IMR-90 (cell line): ENCODE data around the gene CCNJ. TPM values are rescaled to one million over a fixed set of nuclear protein-coding genes. Genes with fewer than 3 reads are reported as not detected.

ENCODE experiments used
- ATAC-seq: fragments of 200-7000 bp; cut with Tn5 transposase; 2 replicates; pipeline ENCODE4 v1.9.1; 2020; ENCODE audit warnings: low read depth, mild to moderate bottlenecking, moderate library complexity
- BruUV-seq: library from RNA; stranded (reverse); fragments of 400-500 nt; replicated peaks from 2 replicates; lab custom pipeline; 2021; lab: Mats Ljungman, UMichigan
- CTCF ChIA-PET: fragments of 300-600 bp; formaldehyde crosslinking; extraction: SDS; loops from one replicate; lab custom pipeline; 2021; ENCODE audit warnings: antibody characterized with exemption; lab: Yijun Ruan, JAX
- POLR2A ChIA-PET: fragments of 300-600 bp; sonication (Branson Sonifier 250); formaldehyde crosslinking; loops from one replicate; lab custom pipeline; 2022; ENCODE audit warnings: antibody characterized with exemption; ENCODE audit not compliant: unreplicated experiment; lab: Charles Lee
- DNase-seq: peaks from one replicate; pipeline ENCODE4 v3.0.0; 2013
- H2AFZ ChIP-seq: replicated peaks from 2 replicates; pipeline ENCODE3; 2013; ENCODE audit warnings: low read length, mild to moderate bottlenecking; ENCODE audit not compliant: poor library complexity
- H2AK5ac ChIP-seq: 2 replicates; pipeline ENCODE4 v1.6.1; 2013; ENCODE audit warnings: low read depth, low read length, inconsistent platforms
- H2AK9ac ChIP-seq: replicated peaks from 2 replicates; pipeline ENCODE3; 2013; ENCODE audit warnings: mild to moderate bottlenecking, low read depth, low read length, moderate library complexity; ENCODE audit not compliant: poor library complexity
- H2BK120ac ChIP-seq: 2 replicates; pipeline ENCODE4 v1.6.1; 2013; ENCODE audit warnings: low read depth, low read length, inconsistent platforms
- H2BK15ac ChIP-seq: 3 replicates; pipeline ENCODE4 v1.6.1; 2013; ENCODE audit warnings: low read depth, low read length, inconsistent platforms
- H2BK20ac ChIP-seq: 2 replicates; pipeline ENCODE4 v1.6.1; 2013; ENCODE audit warnings: low read depth, mild to moderate bottlenecking, inconsistent platforms, low read length, moderate library complexity
- H2BK5ac ChIP-seq: 2 replicates; pipeline ENCODE4 v1.6.1; 2013; ENCODE audit warnings: mild to moderate bottlenecking, low read depth, low read length, inconsistent platforms; ENCODE audit not compliant: poor library complexity, severe bottlenecking
- H3K14ac ChIP-seq: replicated peaks from 2 replicates; pipeline ENCODE4 v1.6.1; 2013; ENCODE audit warnings: low read depth, low read length, inconsistent platforms
- H3K18ac ChIP-seq: 2 replicates; pipeline ENCODE4 v1.6.1; 2013; ENCODE audit warnings: low read depth, low read length, control low read depth
- H3K23ac ChIP-seq: 2 replicates; pipeline ENCODE4 v1.6.1; 2013; ENCODE audit warnings: low read depth, low read length, inconsistent platforms
- H3K27ac ChIP-seq: 2 replicates; pipeline ENCODE4 v1.5.1; 2013; ENCODE audit warnings: mild to moderate bottlenecking, control low read depth, low read length; ENCODE audit not compliant: insufficient read depth
- H3K27me3 ChIP-seq: 2 replicates; pipeline ENCODE4 v1.6.1; 2013; ENCODE audit warnings: low read length; ENCODE audit not compliant: control insufficient read depth, insufficient read depth
- H3K36me3 ChIP-seq: 2 replicates; pipeline ENCODE4 v1.6.1; 2013; ENCODE audit warnings: low read length, mixed read lengths; ENCODE audit not compliant: control insufficient read depth, insufficient read depth
- H3K4ac ChIP-seq: 2 replicates; pipeline ENCODE4 v1.6.1; 2013; ENCODE audit warnings: low read depth, low read length, inconsistent platforms
- H3K4me1 ChIP-seq: 2 replicates; pipeline ENCODE4 v1.6.1; 2013; ENCODE audit warnings: low read length, mixed read lengths; ENCODE audit not compliant: control insufficient read depth, insufficient read depth
- H3K4me2 ChIP-seq: 2 replicates; pipeline ENCODE4 v1.6.1; 2013; ENCODE audit warnings: low read depth, mild to moderate bottlenecking, control low read depth, low read length, moderate library complexity
- H3K4me3 ChIP-seq: 2 replicates; pipeline ENCODE4 v1.5.1; 2013; ENCODE audit warnings: low read depth, mild to moderate bottlenecking, control low read depth, low read length, moderate library complexity; ENCODE audit not compliant: insufficient read depth
- H3K56ac ChIP-seq: 2 replicates; pipeline ENCODE4 v1.6.1; 2013; ENCODE audit warnings: low read length, inconsistent platforms; ENCODE audit not compliant: insufficient read depth; ENCODE audit errors: extremely low read depth
- H3K79me1 ChIP-seq, 2 experiments: 2 replicates each; pipeline ENCODE4 v1.6.1; 2013; ENCODE audit warnings: low read length in 2 of 2, inconsistent platforms in 1 of 2, low read depth in 1 of 2
- H3K9ac ChIP-seq: 2 replicates; pipeline ENCODE4 v1.6.1; 2013; ENCODE audit warnings: low read depth, low read length, control low read depth
- H3K9me1 ChIP-seq: 2 replicates; pipeline ENCODE4 v1.6.1; 2013; ENCODE audit warnings: low read length, inconsistent platforms; ENCODE audit not compliant: insufficient read depth
- H3K9me3 ChIP-seq: 2 replicates; pipeline ENCODE4 v1.6.1; 2013; ENCODE audit warnings: low read length; ENCODE audit not compliant: control insufficient read depth, insufficient read depth
- H4K20me1 ChIP-seq: 2 replicates; pipeline ENCODE4 v1.6.1; 2013; ENCODE audit warnings: low read length, inconsistent platforms; ENCODE audit not compliant: insufficient read depth
- H4K5ac ChIP-seq: 2 replicates; pipeline ENCODE4 v1.6.1; 2013; ENCODE audit warnings: mild to moderate bottlenecking, low read depth, low read length, control low read depth
- H4K8ac ChIP-seq, 2 experiments: 2 replicates each; pipeline ENCODE4 v1.6.1; 2013; ENCODE audit warnings: low read depth in 2 of 2, low read length in 2 of 2, control low read depth in 1 of 2, inconsistent platforms in 1 of 2
- H4K91ac ChIP-seq: 2 replicates; pipeline ENCODE4 v1.6.1; 2013; ENCODE audit warnings: low read depth, low read length, inconsistent platforms; ENCODE audit not compliant: insufficient read depth
- BHLHE40 ChIP-seq: fragments of 150-350 bp; IDR thresholded peaks from 2 replicates; pipeline ENCODE4 v1.6.1; 2016; ENCODE audit warnings: mild to moderate bottlenecking, low read depth, low read length
- CEBPB ChIP-seq: IDR thresholded peaks from 2 replicates; pipeline ENCODE4 v1.6.1; 2012; ENCODE audit warnings: low read depth, low read length, improper control_type of control experiment
- FOS ChIP-seq: fragments of 150-350 bp; IDR thresholded peaks from 2 replicates; pipeline ENCODE4 v1.6.1; 2016; ENCODE audit warnings: low read depth, low read length
- MAZ ChIP-seq: IDR thresholded peaks from 2 replicates; pipeline ENCODE4 v1.6.1; 2012; ENCODE audit warnings: low read depth, mild to moderate bottlenecking, low read length, improper control_type of control experiment, moderate library complexity, borderline replicate concordance
- MXI1 ChIP-seq: IDR thresholded peaks from 2 replicates; pipeline ENCODE4 v1.6.1; 2012; ENCODE audit warnings: low read depth, mild to moderate bottlenecking, low read length, moderate library complexity, borderline replicate concordance
- NFE2L2 ChIP-seq: fragments of 150-350 bp; IDR thresholded peaks from 2 replicates; pipeline ENCODE4 v1.6.1; 2016; ENCODE audit warnings: low read depth, mild to moderate bottlenecking, low read length
- POLR2A ChIP-seq: IDR thresholded peaks from 2 replicates; pipeline ENCODE4 v1.6.1; 2012; ENCODE audit warnings: mild to moderate bottlenecking, low read depth, low read length
- RAD21 ChIP-seq: IDR thresholded peaks from 2 replicates; pipeline ENCODE4 v1.6.1; 2012; ENCODE audit warnings: low read length, improper control_type of control experiment
- RFX5 ChIP-seq: IDR thresholded peaks from 2 replicates; pipeline ENCODE4 v1.8.0; 2012; ENCODE audit warnings: low read depth, mild to moderate bottlenecking, low read length, moderate library complexity
- WGBS, 2 experiments: methylation state at CpG; one replicate each; pipeline versions ENCODE4 v1.1.5 to v1.1.7; 2013; ENCODE audit warnings: missing lambda C conversion rate in 2 of 2; ENCODE audit not compliant: insufficient read length in 1 of 2; ENCODE audit errors: extremely low coverage in 2 of 2; 5-methylcytosine and 5-hydroxymethylcytosine counted together
- dilution Hi-C: fragments of 300-500 bp; cut with HindIII; formaldehyde crosslinking; loops from one replicate; pipeline ENCODE4 v1.14.3; 2018; ENCODE audit warnings: low sequenced_read_pairs; ENCODE audit not compliant: unreplicated experiment
- in situ Hi-C: fragments of 300-500 bp; cut with MboI; formaldehyde crosslinking; loops from 3 replicates; pipeline ENCODE4 v1.14.3; 2019; ENCODE audit warnings: low sequenced_read_pairs, inconsistent platforms, mixed read lengths
- intact Hi-C: fragments of 100-400 bp; cut with micrococcal nuclease; formaldehyde crosslinking; loops from 2 replicates; pipeline ENCODE4 v1.10.0; 2022
- polyA plus RNA-seq, 3 experiments: library from polyadenylated mRNA; depleted of rRNA; stranded (reverse); fragments of >200 nt; gene quantifications; 2 replicates each; pipeline ENCODE4 v1.2.3, GENCODE V29; 2012; ENCODE audit warnings: low replicate concordance in 1 of 3
- total RNA-seq: library from RNA; depleted of rRNA; stranded (reverse); fragments of >200 nt; gene quantifications from 2 replicates; pipeline ENCODE4 v1.2.3, GENCODE V29; 2012
- TF ChIP-seq, protein P1 (sequence below): fragments of 150-350 bp; IDR thresholded peaks from 2 replicates; pipeline ENCODE4 v1.6.1; 2016; ENCODE audit warnings: low read depth, mild to moderate bottlenecking, low read length, moderate library complexity, borderline replicate concordance
- TF ChIP-seq, protein P2 (sequence below): fragments of 150-350 bp; IDR thresholded peaks from 2 replicates; pipeline ENCODE4 v1.6.1; 2017; ENCODE audit warnings: mild to moderate bottlenecking, antibody characterized with exemption, low read length, low read depth

Gene CCNJ
- total and polyA plus RNA-seq, 2 of the 4 experiments (the other 2 are of a cell fraction): 5.4 to 10.0 TPM

DNA sequence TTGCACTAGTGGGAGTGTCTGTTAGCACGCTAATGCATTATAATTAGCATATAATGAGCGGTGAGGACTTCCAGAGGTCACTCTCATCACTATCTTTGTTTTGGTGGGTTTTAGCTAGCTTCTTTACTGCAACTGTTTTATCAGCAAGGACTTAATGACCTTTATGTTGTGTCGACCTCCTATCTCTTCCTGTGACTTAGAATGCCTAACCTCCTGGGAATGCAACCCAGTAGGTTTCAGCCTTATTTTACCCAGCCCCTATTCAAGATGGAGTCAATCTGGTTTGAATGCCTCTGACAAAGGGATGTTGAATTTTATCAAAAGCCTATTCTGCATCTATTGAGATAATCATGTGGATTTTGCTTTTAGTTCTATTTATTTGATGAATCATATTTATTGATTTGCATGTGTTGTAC is 64.2 kb downstream of the CCNJ start:
- H3K9me1 ChIP-seq: no peaks in the 10 kb centered on the region
- H2BK20ac ChIP-seq: no peak overlapping the region
- H2AFZ ChIP-seq: no peak overlapping the region
- CTCF ChIA-PET: no interaction called here
- no peak overlapping the region for H3K23ac ChIP-seq
- H3K27ac ChIP-seq: no peak overlapping the region
- POLR2A ChIA-PET: no interaction called here
- no peaks in the 10 kb centered on the region for H3K36me3 ChIP-seq
- H4K20me1 ChIP-seq: no peaks in the 10 kb centered on the region
- H3K56ac ChIP-seq: no peak overlapping the region
- no peak overlapping the region for H2AK5ac ChIP-seq
- intact Hi-C loops (no loop called here), dilution Hi-C loops (no loop called here), in situ Hi-C loops (no loop called here)
- no TSS peak for BruUV-seq
- H2BK15ac ChIP-seq: no peak overlapping the region
- no peak overlapping the region for H4K8ac ChIP-seq
- no peak overlapping the region for H3K4me3 ChIP-seq
- H2BK120ac ChIP-seq: no peak overlapping the region
- H3K79me1 ChIP-seq: no peaks in the 10 kb centered on the region
- H3K9ac ChIP-seq: no peak overlapping the region
- DNase-seq (no peak), ATAC-seq (no peak)
- H4K91ac ChIP-seq: no peak overlapping the region
- no peak for TF ChIP-seq MXI1
- TF ChIP-seq, protein P1, sequence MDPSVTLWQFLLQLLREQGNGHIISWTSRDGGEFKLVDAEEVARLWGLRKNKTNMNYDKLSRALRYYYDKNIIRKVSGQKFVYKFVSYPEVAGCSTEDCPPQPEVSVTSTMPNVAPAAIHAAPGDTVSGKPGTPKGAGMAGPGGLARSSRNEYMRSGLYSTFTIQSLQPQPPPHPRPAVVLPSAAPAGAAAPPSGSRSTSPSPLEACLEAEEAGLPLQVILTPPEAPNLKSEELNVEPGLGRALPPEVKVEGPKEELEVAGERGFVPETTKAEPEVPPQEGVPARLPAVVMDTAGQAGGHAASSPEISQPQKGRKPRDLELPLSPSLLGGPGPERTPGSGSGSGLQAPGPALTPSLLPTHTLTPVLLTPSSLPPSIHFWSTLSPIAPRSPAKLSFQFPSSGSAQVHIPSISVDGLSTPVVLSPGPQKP: no peak
- no peak for TF ChIP-seq RFX5
- TF ChIP-seq FOS: no peak
- TF ChIP-seq BHLHE40: no peak
- TF ChIP-seq RAD21: no peak
- TF ChIP-seq NFE2L2: no peak
- no peak for TF ChIP-seq CEBPB
- no peak for TF ChIP-seq MAZ
- TF ChIP-seq POLR2A: no peak
- TF ChIP-seq, protein P2, sequence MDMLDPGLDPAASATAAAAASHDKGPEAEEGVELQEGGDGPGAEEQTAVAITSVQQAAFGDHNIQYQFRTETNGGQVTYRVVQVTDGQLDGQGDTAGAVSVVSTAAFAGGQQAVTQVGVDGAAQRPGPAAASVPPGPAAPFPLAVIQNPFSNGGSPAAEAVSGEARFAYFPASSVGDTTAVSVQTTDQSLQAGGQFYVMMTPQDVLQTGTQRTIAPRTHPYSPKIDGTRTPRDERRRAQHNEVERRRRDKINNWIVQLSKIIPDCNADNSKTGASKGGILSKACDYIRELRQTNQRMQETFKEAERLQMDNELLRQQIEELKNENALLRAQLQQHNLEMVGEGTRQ: no peak
- H2BK5ac ChIP-seq: no peak overlapping the region
- no CpG with 5 or more reads among the region's 3 CpGs for WGBS, 2 experiments
- H2AK9ac ChIP-seq: no peak overlapping the region
- no peak overlapping the region for H3K4ac ChIP-seq
- H4K5ac ChIP-seq: no peak overlapping the region
- peaks cover 2% of the 10 kb centered on the region; the same call in 1 of the 2 replicates for H3K27me3 ChIP-seq
- H3K14ac ChIP-seq: no peak overlapping the region
- H3K18ac ChIP-seq: no peak overlapping the region
- H3K9me3 ChIP-seq: no peaks in the 10 kb centered on the region
- H3K4me2 ChIP-seq: no peak overlapping the region
- H3K4me1 ChIP-seq: no peaks in the 10 kb centered on the region
